DND-41 (cell line): ENCODE measurements around the gene AP1B1.

Experiments used
- ATAC-seq: fragments of 200-7000 bp; cut with Tn5 transposase; 3 replicates; pipeline ENCODE4 v1.9.1; 2021; ENCODE audit warnings: low read depth; ENCODE audit not compliant: insufficient read depth
- DNase-seq: peaks from one replicate; pipeline ENCODE4 v3.0.0-alpha.2; 2020
- H2AFZ ChIP-seq: 2 replicates; pipeline ENCODE4 v1.6.0; 2012; ENCODE audit warnings: low read depth, low read length
- H3K27ac ChIP-seq: 2 replicates; pipeline ENCODE4 v1.5.1; 2012; ENCODE audit warnings: low read length, inconsistent platforms
- H3K27me3 ChIP-seq: fragments of 200-600 bp; sonication (generic); 2 replicates; pipeline ENCODE4 v1.6.0; 2012; ENCODE audit warnings: low read length, mild to moderate bottlenecking, inconsistent platforms; ENCODE audit not compliant: insufficient read depth, poor library complexity
- H3K36me3 ChIP-seq: 2 replicates; pipeline ENCODE4 v1.5.1; 2012; ENCODE audit warnings: low read length, inconsistent platforms; ENCODE audit not compliant: insufficient read depth
- H3K4me1 ChIP-seq: 2 replicates; pipeline ENCODE4 v1.5.1; 2012; ENCODE audit warnings: mild to moderate bottlenecking, low read length; ENCODE audit not compliant: insufficient read depth
- H3K4me2 ChIP-seq: 2 replicates; pipeline ENCODE4 v1.6.0; 2012; ENCODE audit warnings: mild to moderate bottlenecking, moderate library complexity, low read length, inconsistent platforms; ENCODE audit not compliant: insufficient read depth
- H3K4me3 ChIP-seq, 2 experiments: fragments of 200-600 bp in 1 of 2; shearing (Covaris generic) in 1 of 2; 2 replicates each; pipeline ENCODE4 v1.5.1; 2012 to 2016; ENCODE audit warnings: inconsistent platforms in 2 of 2, low read length in 2 of 2, mild to moderate bottlenecking in 2 of 2, low read depth in 1 of 2, moderate library complexity in 1 of 2
- H3K79me2 ChIP-seq: 2 replicates; pipeline ENCODE4 v1.6.0; 2012; ENCODE audit warnings: low read length, inconsistent platforms; ENCODE audit not compliant: insufficient read depth
- H3K9ac ChIP-seq: 2 replicates; pipeline ENCODE4 v1.6.0; 2012; ENCODE audit warnings: low read depth, mild to moderate bottlenecking, inconsistent platforms, low read length, moderate library complexity
- H3K9me3 ChIP-seq: 2 replicates; pipeline ENCODE4 v1.5.1; 2012; ENCODE audit warnings: low read length, moderate library complexity, mild to moderate bottlenecking, inconsistent platforms; ENCODE audit not compliant: insufficient read depth, severe bottlenecking
- H4K20me1 ChIP-seq: 2 replicates; pipeline ENCODE4 v1.6.0; 2012; ENCODE audit warnings: low read length; ENCODE audit not compliant: insufficient read depth
- EZH2 ChIP-seq: IDR thresholded peaks from 3 replicates; pipeline ENCODE4 v1.6.1; 2012; ENCODE audit warnings: borderline replicate concordance, low read depth, mild to moderate bottlenecking, moderate library complexity, low read length, inconsistent platforms; ENCODE audit not compliant: severe bottlenecking
- TF ChIP-seq, protein P1 (sequence below): IDR thresholded peaks from 2 replicates; pipeline ENCODE4 v1.5.1; 2012; ENCODE audit warnings: borderline replicate concordance, low read length, moderate library complexity, mild to moderate bottlenecking; ENCODE audit not compliant: poor library complexity, severe bottlenecking; ENCODE audit errors: extremely low read depth

Gene AP1B1

DNA sequence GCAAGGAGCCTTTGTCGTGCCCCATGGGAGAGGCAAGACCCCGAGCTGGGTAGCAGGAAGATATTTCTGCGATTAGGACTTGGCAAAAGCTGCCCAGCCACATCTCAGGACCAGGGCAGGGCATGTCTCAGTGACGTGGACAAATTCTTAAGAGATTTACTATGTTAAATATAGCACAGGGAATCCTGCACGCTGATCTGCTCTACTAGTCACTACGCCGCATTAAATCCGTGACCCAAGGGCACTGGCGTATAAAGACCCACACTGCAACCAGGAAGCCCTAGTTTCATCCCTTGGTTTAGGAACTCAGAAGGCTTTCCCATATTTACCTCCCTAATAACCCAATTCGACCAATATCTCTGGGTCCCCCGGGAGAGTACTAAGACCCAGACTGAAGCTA lies 35.1 kb downstream of the AP1B1 start:
- TF ChIP-seq, protein P1, sequence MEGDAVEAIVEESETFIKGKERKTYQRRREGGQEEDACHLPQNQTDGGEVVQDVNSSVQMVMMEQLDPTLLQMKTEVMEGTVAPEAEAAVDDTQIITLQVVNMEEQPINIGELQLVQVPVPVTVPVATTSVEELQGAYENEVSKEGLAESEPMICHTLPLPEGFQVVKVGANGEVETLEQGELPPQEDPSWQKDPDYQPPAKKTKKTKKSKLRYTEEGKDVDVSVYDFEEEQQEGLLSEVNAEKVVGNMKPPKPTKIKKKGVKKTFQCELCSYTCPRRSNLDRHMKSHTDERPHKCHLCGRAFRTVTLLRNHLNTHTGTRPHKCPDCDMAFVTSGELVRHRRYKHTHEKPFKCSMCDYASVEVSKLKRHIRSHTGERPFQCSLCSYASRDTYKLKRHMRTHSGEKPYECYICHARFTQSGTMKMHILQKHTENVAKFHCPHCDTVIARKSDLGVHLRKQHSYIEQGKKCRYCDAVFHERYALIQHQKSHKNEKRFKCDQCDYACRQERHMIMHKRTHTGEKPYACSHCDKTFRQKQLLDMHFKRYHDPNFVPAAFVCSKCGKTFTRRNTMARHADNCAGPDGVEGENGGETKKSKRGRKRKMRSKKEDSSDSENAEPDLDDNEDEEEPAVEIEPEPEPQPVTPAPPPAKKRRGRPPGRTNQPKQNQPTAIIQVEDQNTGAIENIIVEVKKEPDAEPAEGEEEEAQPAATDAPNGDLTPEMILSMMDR, result no peak
- TF ChIP-seq EZH2, result no peak
- Histone ChIP-seq H3K4me3 (no peak overlapping the region), H4K20me1 (no peaks in the 10 kb centered on the region), H3K27me3 (no peaks in the 10 kb centered on the region), H3K4me1 (no peaks in the 10 kb centered on the region), H3K9ac (no peak overlapping the region), H3K4me2 (no peak overlapping the region), H3K36me3 (peaks cover 91% of the 10 kb centered on the region), H3K27ac (no peak overlapping the region), H2AFZ (no peak overlapping the region), H3K9me3 (no peaks in the 10 kb centered on the region), H3K79me2 (no peaks in the 10 kb centered on the region)
- no peak for DNase-seq
- ATAC-seq, result no peak

DNA sequence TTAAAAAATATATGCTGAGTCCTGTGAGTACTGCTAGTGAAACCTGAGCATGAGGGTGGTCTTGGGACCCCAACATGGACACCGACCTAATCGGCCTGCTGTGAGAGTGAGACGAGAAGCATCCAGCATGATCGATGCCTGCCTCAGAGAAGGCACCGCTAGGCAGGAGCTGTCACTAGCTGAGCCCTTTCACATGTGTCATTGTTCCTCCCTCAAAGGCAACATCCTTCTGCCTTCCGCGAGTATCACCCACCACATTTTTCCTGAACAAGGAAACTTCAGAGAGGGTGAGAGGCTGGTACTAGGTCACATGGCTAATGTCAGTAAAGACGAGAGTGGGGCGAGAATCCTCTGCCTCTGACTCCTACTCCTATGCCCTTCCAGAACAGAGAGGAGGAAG lies 35.6 kb downstream of the AP1B1 start:
- Histone ChIP-seq H3K4me3 (no peak overlapping the region), H3K36me3 (peaks cover 91% of the 10 kb centered on the region), H3K9me3 (no peaks in the 10 kb centered on the region), H3K27me3 (no peaks in the 10 kb centered on the region), H3K79me2 (no peaks in the 10 kb centered on the region), H3K4me2 (no peak overlapping the region), H2AFZ (no peak overlapping the region), H4K20me1 (no peaks in the 10 kb centered on the region), H3K9ac (no peak overlapping the region), H3K27ac (no peak overlapping the region), H3K4me1 (no peaks in the 10 kb centered on the region)
- ATAC-seq (no peak), DNase-seq (no peak)
- TF ChIP-seq, protein P1, result no peak
- no peak for TF ChIP-seq EZH2

DNA sequence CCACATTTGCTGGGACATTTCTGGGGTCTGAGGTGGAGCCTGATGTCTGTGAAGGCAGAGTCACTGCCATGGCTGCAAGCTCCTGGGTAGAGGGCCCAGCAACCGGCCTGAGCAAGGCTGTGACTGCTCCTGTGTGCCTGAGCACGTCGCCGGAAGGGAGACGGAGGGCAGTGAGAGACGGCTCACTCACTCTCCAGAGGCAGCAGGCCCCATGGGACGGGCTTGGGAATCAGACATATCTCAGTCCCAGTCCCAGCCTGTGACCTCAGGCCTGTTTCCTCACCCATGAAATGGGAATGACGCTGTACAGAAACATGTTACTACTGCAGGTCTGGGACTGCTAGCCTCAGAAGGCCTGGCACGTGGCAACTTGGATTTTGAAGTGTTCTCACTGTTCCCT lies 36.5 kb downstream of the AP1B1 start:
- H4K20me1 ChIP-seq, result no peaks in the 10 kb centered on the region
- no peak overlapping the region for H3K9ac ChIP-seq
- no peaks in the 10 kb centered on the region for H3K79me2 ChIP-seq
- ATAC-seq, result no peak
- no peaks in the 10 kb centered on the region for H3K27me3 ChIP-seq
- H3K9me3 ChIP-seq, result no peaks in the 10 kb centered on the region
- no peak overlapping the region for H3K27ac ChIP-seq
- H3K36me3 ChIP-seq, result peaks cover 95% of the 10 kb centered on the region
- DNase-seq, result no peak
- H3K4me2 ChIP-seq, result no peak overlapping the region
- no peak overlapping the region for H3K4me3 ChIP-seq
- no peaks in the 10 kb centered on the region for H3K4me1 ChIP-seq
- no peak for TF ChIP-seq EZH2
- TF ChIP-seq, protein P1, result no peak
- H2AFZ ChIP-seq, result no peak overlapping the region

DNA sequence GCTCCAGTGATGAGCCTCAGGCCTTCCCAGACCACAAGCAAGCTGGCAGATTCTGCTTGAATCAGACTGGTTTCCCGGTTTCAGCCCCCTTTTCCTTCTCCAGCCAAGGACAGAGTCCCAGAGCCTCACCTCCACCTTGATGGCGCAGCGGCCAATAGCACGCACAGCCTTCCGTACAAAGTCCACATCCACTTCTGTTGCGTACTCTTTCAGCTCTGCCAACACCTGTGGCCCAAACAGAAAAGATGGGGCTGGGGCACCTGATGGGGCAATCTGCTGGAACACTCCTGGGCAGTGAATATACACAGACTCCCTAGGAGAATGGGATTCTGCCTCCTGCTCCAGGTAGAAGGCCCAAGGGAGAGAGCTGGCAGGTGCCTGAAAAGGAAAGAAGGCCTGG lies 37.3 kb downstream of the AP1B1 start:
- TF ChIP-seq, protein P1, result no peak
- no peak for TF ChIP-seq EZH2
- Histone ChIP-seq H3K27ac (no peak overlapping the region), H3K4me2 (no peak overlapping the region)

More for the DNA sequence above, 37.3 kb downstream of the AP1B1 start:
- Histone ChIP-seq H4K20me1 (no peaks in the 10 kb centered on the region), H3K36me3 (peaks cover 96% of the 10 kb centered on the region), H3K4me1 (no peaks in the 10 kb centered on the region), H3K4me3 (no peak overlapping the region), H3K79me2 (no peaks in the 10 kb centered on the region), H3K27me3 (no peaks in the 10 kb centered on the region), H3K9ac (no peak overlapping the region), H3K9me3 (no peaks in the 10 kb centered on the region), H2AFZ (no peak overlapping the region)
- ATAC-seq, result no peak
- no peak for DNase-seq
